GM19324 (cell line): ENCODE results near the gene STAT4.

Experiments used
- ATAC-seq: cut with Tn5 transposase; IDR thresholded peaks from one replicate; pipeline ENCODE4 v1.9.1; 2021; ENCODE audit warnings: mild to moderate bottlenecking, moderate library complexity; ENCODE audit not compliant: unreplicated experiment, low FRiP score

STAT4 gene, protein sequence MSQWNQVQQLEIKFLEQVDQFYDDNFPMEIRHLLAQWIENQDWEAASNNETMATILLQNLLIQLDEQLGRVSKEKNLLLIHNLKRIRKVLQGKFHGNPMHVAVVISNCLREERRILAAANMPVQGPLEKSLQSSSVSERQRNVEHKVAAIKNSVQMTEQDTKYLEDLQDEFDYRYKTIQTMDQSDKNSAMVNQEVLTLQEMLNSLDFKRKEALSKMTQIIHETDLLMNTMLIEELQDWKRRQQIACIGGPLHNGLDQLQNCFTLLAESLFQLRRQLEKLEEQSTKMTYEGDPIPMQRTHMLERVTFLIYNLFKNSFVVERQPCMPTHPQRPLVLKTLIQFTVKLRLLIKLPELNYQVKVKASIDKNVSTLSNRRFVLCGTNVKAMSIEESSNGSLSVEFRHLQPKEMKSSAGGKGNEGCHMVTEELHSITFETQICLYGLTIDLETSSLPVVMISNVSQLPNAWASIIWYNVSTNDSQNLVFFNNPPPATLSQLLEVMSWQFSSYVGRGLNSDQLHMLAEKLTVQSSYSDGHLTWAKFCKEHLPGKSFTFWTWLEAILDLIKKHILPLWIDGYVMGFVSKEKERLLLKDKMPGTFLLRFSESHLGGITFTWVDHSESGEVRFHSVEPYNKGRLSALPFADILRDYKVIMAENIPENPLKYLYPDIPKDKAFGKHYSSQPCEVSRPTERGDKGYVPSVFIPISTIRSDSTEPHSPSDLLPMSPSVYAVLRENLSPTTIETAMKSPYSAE

DNA sequence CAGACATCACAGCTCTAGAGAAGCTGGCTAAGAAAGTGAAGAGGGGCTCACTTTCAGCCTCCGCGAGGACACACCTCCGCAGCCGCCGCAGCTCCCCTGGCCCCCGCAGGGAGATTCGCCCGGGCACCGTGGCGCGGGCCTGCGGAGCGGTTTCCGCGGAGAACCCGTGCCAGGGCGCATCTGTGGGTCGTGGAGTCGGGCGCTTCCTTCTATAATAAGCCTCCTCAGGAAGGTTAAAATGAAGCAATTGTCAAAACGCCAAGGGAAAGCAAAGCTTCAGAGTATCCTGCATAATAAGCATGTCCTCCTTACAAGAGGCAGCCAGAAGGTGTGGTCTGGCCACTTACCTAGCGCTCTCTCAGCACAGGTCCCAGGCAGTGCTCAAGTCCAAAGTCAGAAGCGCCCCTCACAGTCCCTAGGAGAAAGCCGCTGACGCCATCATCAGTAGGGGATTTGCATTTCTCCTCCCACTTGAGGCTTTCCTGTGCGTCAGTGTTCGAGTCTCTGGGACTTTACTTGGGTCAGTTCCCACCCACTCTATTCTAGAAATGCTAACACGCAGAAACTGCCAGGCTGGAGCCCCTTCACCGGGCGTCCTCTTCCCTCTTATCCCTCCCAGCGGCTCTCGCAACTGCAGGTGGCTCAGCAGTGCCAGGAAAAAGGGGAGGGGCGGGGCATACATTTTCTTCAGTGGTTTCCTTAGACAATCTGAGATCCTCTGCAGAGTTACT is at the start of gene STAT4:
STAT4 (minus strand) TSS at position 395 of the 731 bp plus-strand sequence. CDS start 2,791 bp downstream, outside the sequence.
- peak; percentile 79 for ATAC-seq

DNA sequence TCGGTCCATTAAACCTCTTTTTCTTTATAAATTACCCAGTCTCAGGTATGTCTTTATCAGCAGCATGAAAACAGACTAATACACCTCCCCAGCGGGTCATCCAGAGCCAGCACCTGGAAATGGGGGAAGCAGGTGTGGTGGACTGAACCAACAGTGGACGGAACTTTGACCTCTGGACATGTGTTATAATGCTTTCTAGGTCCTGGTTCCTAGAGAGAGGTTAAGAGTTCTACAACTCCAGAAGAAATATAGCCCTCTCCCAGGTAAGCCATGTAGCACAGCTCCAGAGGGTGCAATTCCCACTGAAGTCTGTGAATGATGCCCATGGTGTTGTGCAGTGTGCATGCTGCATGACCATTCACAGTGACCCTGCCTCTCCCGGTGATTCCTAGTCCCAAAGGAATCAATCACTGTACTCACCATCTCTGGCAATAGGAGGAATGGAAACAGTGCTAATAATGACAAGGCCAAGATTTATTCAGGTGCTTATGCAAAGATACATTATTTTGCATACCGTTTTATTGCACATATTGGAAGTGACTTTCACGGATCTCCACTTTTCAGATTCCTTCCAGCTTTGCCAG is 49.2 kb upstream of the STAT4 start:
- ATAC-seq, result no peak

DNA sequence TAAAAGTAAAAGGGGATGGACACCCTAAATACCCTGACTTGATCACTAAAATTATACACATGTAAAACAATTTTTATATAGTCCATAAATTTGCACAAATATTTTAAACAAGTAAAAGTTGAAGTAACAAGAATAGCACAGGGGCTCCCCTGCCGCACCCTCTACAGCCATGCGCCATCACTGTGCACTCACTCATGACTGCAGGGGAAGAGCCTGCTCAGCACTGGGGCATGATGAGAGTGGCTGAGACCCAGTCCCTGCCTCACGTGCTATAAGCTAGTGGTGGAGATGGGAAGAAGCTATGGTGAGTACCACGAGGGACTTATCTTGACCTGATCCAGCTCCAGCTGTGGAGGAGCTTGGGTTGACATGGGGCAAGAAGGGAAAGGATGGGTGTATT is 47.5 kb upstream of the STAT4 start:
- no peak for ATAC-seq

DNA sequence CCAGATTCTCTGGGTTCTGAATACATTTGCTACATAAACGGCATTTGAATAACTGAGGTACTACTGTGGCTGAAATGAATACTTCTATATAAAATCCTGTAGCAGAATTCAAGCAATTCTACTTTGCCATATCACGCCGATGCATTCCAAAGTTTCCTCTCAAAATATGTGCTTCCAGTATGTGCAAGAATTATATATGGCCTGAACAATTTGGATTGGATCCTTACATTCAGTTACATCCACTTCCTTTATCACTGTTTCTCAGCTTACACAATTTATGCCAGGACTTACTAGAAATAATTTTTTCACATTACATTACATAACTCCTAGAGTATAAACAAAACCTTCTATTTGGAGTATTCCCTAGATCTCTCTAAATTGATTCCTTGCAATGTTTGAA is 46.3 kb upstream of the STAT4 start:
- no peak for ATAC-seq

DNA sequence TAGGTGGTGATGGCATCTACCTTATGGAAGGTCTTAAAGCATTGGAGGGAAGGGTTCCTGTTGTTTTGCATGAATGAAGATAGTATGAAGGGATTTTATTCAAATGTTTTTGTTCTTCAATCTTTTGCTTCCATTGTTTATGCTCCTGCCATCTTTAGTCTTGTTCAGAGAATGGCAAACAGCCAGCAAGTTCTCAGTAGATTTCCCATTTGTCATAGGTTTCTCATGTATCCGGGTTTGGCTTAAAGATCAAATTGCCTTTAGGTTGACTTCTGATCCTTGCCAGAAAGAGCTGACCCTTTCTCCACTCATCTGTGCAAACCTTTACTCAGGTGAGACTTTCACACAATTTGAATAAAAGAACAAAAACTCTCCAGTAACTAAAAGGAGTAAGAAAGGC is 44.2 kb upstream of the STAT4 start:
- no peak for ATAC-seq

DNA sequence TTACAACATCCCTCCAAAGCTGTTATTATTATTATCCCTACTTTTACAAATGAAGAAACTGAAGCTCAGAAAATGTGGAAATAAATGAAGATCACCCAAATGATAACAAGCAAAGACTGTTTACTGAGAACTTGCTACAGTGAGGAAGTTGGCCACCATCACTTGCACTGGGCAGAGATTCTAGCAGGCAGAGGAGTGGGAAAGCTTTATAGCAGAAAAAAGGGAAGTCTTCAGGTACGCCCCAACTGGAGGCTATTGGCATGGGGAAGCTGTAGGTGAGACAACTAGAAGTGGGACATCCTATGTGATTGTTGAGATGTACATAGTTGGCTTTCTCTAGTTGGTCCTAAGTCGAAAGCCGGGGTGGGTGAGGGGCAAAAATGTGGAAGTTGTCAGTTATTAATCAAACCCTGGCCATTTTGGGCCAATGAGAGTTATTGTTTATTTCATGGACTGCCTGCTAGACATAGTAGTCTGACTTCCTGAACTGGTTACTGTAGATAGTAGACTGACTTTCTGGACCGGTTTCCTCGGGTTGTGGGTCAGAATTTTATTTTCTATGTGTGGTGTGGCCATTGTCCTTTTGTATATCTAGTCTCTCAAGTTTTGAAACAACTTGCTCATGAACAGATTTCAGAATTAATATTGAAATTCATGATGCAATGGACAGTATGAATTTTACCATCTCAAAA is 40.2 kb upstream of the STAT4 start:
- ATAC-seq, result no peak

DNA sequence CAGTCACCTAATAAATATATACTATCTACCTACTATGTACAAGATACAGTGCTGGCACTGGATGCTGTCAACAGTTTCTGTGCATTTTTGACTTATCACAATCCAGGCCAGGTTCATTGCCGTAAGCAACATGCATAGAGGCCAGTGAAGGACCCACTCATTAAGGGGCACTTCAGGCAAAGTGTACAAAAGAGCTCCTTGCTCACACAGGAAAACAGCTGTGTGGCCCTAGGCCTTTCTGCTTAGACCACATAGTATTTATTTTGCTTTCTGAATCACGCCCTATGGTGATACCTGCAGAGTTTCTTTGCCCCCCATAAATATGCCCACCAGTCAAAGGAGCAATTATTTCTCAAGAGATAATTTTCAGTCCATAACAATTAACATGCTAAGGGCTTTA is 39.6 kb upstream of the STAT4 start:
- no peak for ATAC-seq

DNA sequence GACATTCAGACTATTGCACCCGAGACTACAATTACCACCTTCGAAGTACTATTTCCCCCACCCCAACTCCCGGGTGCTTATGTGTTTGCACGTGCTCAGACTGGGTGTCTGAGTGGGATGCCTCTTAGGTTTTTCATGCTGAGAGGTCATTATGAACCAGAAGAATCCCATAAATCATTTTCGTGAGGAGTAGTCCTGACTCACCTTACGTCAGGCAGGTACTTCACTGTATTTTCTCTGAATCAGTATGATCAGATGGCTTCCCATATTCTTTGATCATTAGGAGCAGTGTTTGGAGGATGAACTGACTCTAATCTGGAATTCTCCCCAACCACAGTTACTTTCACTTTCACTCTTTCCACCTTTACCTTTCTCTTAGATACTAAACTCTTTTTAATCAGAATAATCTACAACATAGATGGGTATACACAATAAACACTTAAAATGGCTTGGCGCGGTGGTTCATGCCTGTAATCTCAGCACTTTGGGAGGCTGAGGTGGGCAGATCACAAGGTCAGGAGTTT is 38.4 kb upstream of the STAT4 start:
- no peak for ATAC-seq

DNA sequence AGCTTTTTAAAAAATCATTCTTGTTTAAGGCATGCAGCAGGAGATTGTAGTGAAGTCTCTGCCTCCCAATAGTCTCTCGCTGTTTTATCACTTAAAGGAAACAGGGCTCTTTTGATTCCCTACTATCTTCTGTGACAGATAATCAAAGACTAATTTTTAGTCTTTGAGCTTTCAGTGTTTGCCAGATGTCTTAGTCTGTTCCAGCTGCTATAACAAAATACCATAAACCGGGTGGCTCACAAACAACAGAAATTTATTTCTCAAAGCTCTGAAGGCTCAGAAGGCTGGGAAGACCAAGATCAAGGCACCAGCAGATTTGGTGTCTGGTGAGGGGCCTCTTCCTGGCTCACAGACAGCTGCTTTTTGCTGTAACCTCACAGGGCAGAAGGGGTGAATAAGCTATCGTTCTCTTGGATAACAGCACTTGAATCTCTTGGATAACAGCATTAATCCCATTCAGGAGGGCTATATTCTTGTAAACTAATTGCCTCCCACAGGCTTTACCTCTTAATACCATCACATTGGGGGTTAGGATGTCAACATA is 37.8 kb upstream of the STAT4 start:
- no peak for ATAC-seq

DNA sequence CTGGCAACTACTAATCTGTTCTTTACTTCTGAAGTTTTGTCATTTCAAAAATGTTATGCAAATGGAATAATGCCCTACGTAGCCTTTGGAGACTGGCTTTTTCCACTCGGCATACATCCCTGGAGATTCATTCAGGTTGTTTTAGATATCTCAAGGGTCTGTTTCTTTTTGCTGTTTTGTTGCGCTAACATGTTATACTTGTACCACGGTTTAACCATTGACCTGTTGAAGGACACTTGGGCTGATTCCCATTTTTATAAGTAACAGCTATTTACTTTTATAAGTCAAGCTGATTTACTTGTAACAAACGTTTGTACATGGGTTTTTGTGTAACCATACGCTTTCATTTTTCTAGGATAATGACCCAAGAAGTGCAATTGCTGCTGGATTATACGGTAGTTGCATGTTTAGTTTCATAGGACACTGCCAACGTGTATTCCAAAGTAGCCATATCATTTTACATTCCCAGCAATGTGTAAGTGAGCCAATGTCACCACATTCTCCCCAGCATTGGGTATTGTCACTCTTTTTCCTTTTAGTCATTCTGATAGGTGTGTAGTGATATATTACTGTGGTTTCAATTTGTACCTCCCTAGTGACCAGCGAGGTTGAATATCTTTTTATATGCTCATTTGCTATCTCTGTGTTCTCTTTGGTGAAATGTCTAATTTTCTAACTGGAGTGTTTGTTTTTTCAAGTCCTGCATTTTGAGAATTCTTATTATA is 36.5 kb upstream of the STAT4 start:
- ATAC-seq, result no peak

DNA sequence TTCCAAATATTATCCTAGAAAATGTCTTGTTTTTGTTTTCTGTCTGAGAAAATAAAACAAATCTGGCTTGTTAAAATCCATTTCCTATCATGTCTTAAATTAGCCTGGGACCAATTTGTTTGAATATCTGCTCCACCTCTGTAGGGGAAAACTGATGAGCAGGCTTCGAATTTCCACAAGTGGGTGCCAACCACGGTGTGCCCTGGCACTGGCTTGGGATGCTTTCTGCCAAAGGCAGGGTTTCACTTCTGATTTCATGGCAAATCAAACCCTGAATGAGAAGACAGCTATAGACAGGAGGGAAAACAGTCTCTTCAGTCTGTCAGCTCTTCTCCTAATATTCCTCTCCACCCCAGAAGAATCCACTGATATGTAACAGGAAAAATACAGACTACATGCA is 33.7 kb upstream of the STAT4 start:
- no peak for ATAC-seq

DNA sequence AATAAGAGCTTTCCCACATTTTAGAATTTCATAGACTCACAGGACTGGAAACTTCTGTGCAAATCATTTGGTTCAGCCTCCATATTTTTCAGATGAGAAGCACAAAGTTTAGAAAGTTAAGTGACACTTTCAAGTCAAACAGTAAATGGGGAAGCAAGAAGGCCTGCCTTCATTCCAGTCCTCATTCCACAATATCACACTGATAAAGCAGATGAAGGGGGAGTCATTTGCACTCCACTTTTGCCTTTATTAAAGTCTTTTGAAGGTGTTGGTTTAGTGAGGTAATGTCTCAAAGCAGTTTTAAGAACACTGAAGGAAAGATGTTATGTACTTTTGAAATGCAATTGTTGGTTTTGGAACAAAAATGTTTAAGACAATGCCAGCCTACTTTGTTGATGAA is 32.7 kb upstream of the STAT4 start:
- no peak for ATAC-seq

DNA sequence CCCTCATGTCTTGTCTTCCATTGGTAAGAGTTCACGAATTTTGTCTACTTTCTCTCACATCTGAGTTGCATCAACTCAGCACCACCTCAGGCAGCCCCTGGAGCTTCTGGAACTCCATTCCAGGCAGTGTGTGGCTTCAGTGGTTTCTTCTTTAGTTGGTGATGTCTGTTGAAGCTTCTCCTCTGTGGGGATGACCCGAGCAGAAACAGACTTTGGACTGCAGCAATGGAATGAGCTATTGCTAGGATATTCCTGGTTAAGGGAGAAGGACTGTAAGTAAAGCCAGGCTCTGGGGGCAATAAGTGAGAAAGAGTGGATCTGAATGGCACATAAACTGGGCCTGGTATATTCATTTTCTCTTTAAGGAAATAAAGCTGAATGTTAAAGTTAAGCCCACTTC is 32.3 kb upstream of the STAT4 start:
- ATAC-seq, result no peak

DNA sequence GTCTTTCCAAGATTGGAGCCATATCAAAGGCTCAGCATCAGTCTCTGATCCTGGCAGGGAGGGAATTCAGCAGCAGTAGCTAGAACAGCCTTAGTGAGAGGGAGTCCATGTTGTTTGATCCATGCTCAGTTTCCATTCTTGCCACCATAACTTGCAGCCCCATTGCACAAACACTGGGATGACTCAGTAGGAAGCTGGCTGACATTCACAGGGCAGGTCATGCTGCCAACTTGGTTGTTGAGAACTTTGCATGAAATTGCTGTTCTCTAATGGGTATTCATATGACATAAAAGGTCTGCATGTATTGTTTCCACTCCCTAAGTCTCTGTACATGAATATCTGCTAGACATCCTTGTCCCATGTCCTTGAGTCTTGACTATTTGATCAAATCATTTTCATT is 29.9 kb upstream of the STAT4 start:
- no peak for ATAC-seq

DNA sequence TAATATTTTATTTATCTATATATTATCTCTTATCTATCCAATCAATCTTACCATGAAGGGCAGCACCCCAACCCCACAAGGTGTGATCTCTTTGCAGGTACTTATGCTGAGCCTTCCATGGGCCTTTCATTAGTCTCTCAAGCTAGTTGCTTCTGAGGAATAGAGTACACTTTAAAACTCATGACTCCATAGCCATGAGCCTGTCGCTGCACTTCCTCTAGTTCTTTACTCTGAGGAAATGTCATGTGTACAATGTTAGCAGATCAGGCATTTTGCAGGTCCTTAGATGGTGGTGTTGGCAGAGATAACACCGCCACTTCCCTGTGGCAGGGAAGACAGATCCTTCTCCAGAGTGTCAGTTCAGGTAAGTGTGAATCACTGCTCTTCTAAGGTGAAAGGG is 29.5 kb upstream of the STAT4 start:
- no peak for ATAC-seq

DNA sequence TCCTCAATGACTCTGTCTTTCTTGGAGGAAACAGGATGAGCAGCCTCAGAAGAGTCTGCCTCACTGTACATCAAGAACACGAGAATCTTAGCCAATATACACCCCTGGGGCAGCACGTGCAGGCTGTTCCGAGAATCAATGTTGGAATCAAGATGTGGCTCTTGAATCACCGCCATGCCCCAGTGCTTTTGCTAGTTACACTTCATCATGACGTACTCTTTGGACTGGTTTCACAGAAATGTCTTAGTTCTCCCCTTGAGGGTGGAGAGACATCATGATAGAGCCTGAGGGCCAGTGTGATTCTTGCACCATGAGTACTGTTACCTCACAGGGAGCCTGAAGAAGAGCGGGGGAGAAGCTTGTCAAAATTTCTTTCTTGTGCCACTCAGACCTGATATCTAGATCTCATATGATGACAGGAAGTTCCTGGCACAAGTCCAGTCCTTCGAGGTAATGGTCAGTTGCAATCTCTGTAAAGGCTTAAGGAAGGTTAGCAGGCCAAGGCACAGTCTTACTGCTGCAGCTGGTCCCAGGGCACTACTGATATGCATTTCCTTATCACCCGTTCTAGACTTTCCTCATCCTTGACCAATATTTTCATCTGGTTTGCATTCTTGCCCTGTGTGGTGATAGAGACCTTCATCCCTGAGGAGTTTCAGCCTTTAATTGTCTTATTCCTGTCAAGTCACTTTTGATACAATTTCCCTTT is 28.2 kb upstream of the STAT4 start:
- no peak for ATAC-seq

DNA sequence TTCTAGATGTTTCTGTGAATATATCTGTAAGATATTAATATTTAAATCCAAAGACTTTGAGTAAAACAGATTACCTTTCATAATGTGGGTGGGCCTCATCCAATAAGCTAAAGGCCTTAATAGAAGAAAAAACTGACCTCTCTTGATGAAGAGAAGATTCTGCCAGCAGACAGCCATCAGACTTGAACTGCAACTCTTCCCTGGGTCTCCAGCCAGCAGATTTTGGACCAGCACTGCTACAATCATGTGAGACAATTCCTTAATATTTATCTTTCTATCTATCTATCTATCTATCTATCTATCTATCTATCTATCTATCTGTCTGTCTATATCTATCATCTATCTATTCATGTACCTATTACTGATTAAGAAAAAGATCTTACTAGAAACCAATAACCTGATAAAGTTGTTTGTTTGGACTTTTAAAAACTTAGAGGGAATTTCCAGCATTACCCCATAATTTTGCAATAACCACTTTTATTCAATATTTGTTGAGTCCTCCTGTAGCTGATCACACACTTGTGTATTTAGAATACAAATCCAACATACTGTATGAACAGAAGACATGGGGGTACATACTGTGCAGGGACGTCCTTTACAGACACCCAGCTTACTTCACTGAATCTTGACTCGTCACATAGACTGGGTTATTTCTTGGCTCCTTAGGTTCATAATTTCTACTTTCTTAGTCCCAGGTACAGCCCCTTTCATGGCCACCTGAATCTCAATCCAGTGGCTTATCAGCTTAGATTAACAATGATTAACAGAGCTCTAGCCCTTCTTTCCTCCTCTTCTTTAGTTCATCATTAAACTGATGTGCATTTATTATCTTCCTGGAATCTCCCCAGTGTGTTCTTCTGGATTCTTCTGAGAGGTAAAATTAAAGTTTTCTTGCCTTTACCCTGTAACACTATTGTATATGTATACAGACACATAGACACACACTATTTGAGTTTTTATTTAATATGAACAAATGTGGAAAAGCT is 27.2 kb upstream of the STAT4 start:
- no peak for ATAC-seq
